K562 (cell line): ENCODE results near the gene AURKB. TPM values are rescaled to one million over a fixed set of nuclear protein-coding genes. Genes with fewer than 3 reads are reported as not detected.

ENCODE experiments used
- HDGF ChIP-seq: fragments of 450-650 bp; IDR thresholded peaks from 2 replicates; pipeline ENCODE4 v1.6.1; 2016
- KDM5B ChIP-seq: fragments of 200-600 bp; sonication (generic); IDR thresholded peaks from 2 replicates; pipeline ENCODE4 v1.6.1; 2012; ENCODE audit warnings: low read depth, mild to moderate bottlenecking, moderate library complexity, low read length, control low read depth, inconsistent platforms; ENCODE audit not compliant: insufficient replicate concordance
- MAZ ChIP-seq, 2 experiments: fragments of 450-650 bp in 1 of 2; sonication (generic) in 1 of 2; formaldehyde crosslinking; IDR thresholded peaks in 1 of 2; conservative IDR thresholded peaks in 1 of 2; 2 replicates each; pipeline versions ENCODE4 v1.4.0 to v1.5.0; 2020; ENCODE audit warnings: mild to moderate bottlenecking in 1 of 2, missing genetic modification reagents in 1 of 2
- NFIC ChIP-seq: fragments of 450-650 bp; IDR thresholded peaks from 2 replicates; pipeline ENCODE4 v1.6.1; 2017; ENCODE audit warnings: mild to moderate bottlenecking, inconsistent platforms
- RFX1 ChIP-seq: fragments of 450-650 bp; IDR thresholded peaks from 2 replicates; pipeline ENCODE4 v1.6.1; 2016; ENCODE audit warnings: mild to moderate bottlenecking, moderate library complexity
- SFPQ ChIP-seq: fragments of 200-400 bp; formaldehyde crosslinking; IDR thresholded peaks from 2 replicates; pipeline ENCODE4 v1.6.1; 2017; ENCODE audit warnings: mild to moderate bottlenecking, low read depth, low read length, moderate library complexity
- TBP ChIP-seq: optimal IDR thresholded peaks from 2 replicates; pipeline ENCODE3; 2011; ENCODE audit warnings: low read depth, low read length, improper control_type of control experiment
- ZBED1 ChIP-seq: IDR thresholded peaks from 2 replicates; pipeline ENCODE4 v1.6.1; 2014
- ZBTB7A ChIP-seq: IDR thresholded peaks from 2 replicates; pipeline ENCODE4 v1.6.1; 2011; ENCODE audit warnings: low read depth, mild to moderate bottlenecking, low read length, moderate library complexity, borderline replicate concordance; ENCODE audit not compliant: control insufficient read depth
- ZNF398 ChIP-seq: fragments of 250-450 bp; sonication (Bioruptor Pico); IDR thresholded peaks from 2 replicates; pipeline ENCODE4 v1.8.0; 2021; ENCODE audit warnings: moderate library complexity, mild to moderate bottlenecking, inconsistent platforms
- ZNF764 ChIP-seq: fragments of 250-450 bp; sonication (Bioruptor Pico); IDR thresholded peaks from 2 replicates; pipeline ENCODE4 v1.4.0; 2020; ENCODE audit warnings: low read depth, mild to moderate bottlenecking, moderate library complexity
- ZNF780A ChIP-seq: fragments of 250-450 bp; sonication (Bioruptor Pico); IDR thresholded peaks from 2 replicates; pipeline ENCODE4 v1.5.0; 2021; ENCODE audit warnings: mild to moderate bottlenecking
- polyA plus RNA-seq, 8 experiments: library from polyadenylated mRNA; depleted of rRNA in 4 of 8; stranded (reverse) in 5 of 8; unstranded in 3 of 8; fragments of >200 nt; fragmentation: Nextera tagmentation in 2 of 8; fragmentation: Illumina TruSeq in 1 of 8; extraction: Ambion mirVana in 2 of 8; extraction: Trizol in 1 of 8; gene quantifications; 2 replicates each; pipeline versions ENCODE4 v1.2.1 to v1.2.3, GENCODE V29; 2011 to 2014; ENCODE audit warnings: inconsistent platforms in 1 of 8, missing spikeins in 1 of 8
- total RNA-seq, 7 experiments: library from RNA; depleted of rRNA in 6 of 7; stranded (reverse); fragments of >200 nt in 6 of 7; fragmentation: Illumina TruSeq in 2 of 7; extraction: Trizol in 2 of 7; gene quantifications; 2 replicates each; pipeline versions ENCODE4 v1.2.1 to v1.2.3, GENCODE V29; 2011 to 2021; ENCODE audit warnings: low replicate concordance in 1 of 7

The AURKB gene
- total and polyA plus RNA-seq, 9 of the 15 experiments (the other 6 are each of a cell fraction or from before 2014, with no cell fraction given), result 27.2 to 114 (median 74.8) TPM

GRCh38 chr17:8185582-8186445 is 24.6 kb downstream of the AURKB start (continued):
- no peak for TF ChIP-seq ZNF398 (CRISPR knock-in tag)
- TF ChIP-seq KDM5B, result peak; percentile 84
- peak in 1 of 2 experiments; percentile 5; a peak in 1 of 4 replicates for TF ChIP-seq MAZ (CRISPR knock-in tag; conservative IDR thresholded peaks at IDR 0.05 in 1 of 2, IDR thresholded peaks at IDR 0.05 in 1 of 2)
- no peak for TF ChIP-seq ZNF780A (CRISPR knock-in tag)
- no peak for TF ChIP-seq RFX1
- 0 out of 2 replicates have a peak, but pooled peaks have one; percentile 63 for TF ChIP-seq ZNF764 (CRISPR knock-in tag)
- no peak for TF ChIP-seq SFPQ
- TF ChIP-seq ZBED1, result no peak
- 0 out of 2 replicates have a peak, but pooled peaks have one; percentile 23 for TF ChIP-seq ZBTB7A
- TF ChIP-seq TBP, result peak; percentile 99
- TF ChIP-seq HDGF, result no peak
- peak; percentile 48; the same call in 1 of the 2 replicates for TF ChIP-seq NFIC
- TF ChIP-seq, all 486 proteins: peak for 47
